ENCODE results near the gene FBXW7. TPM values are rescaled to one million over a fixed set of nuclear protein-coding genes. Genes with fewer than 3 reads are reported as not detected.

The FBXW7 gene
- total RNA-seq, 2 experiments from 2014 or later: 128 to 140 TPM

DNA sequence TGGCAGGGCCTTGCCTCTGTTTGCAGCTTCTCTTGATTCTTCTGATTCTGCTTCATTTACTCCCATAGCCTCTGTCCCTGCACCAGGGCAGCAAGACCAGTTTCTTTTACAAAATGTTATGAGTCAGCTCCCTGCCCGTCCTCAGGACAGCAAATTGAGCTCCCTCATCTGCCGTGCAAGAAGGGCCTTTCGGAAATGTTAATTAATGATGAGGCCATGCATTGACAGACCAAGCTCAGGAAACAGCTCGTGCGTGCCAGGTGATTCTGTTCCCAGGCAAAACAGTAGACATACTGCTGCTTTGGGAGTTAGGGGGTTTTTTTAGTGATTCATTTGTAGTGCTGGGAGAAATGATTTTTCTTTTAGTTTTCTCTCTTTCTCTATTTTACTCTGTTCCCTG is 231.7 kb downstream of the FBXW7 start:
- no peak for DNase-seq
- no peaks in the 10 kb centered on the region for H3K36me3 ChIP-seq (ENCODE audit: insufficient read depth, low read length)
- H3K9me3 ChIP-seq (ENCODE audit: control insufficient read depth in 1 of 2, insufficient read depth in 1 of 2, low read length in 2 of 2): no peaks in the 10 kb centered on the region
- no peaks in the 10 kb centered on the region for H3K27me3 ChIP-seq (ENCODE audit: control insufficient read depth in 1 of 2, insufficient read depth in 2 of 2, low read length in 2 of 2)
- ATAC-seq (ENCODE audit: poor library complexity): no peak
- H3K27ac Mint-ChIP-seq: no peak overlapping the region
- no peaks in the 10 kb centered on the region for H3K27me3 Mint-ChIP-seq
- TF ChIP-seq, protein P1, sequence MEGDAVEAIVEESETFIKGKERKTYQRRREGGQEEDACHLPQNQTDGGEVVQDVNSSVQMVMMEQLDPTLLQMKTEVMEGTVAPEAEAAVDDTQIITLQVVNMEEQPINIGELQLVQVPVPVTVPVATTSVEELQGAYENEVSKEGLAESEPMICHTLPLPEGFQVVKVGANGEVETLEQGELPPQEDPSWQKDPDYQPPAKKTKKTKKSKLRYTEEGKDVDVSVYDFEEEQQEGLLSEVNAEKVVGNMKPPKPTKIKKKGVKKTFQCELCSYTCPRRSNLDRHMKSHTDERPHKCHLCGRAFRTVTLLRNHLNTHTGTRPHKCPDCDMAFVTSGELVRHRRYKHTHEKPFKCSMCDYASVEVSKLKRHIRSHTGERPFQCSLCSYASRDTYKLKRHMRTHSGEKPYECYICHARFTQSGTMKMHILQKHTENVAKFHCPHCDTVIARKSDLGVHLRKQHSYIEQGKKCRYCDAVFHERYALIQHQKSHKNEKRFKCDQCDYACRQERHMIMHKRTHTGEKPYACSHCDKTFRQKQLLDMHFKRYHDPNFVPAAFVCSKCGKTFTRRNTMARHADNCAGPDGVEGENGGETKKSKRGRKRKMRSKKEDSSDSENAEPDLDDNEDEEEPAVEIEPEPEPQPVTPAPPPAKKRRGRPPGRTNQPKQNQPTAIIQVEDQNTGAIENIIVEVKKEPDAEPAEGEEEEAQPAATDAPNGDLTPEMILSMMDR (IDR thresholded peaks at IDR 0.05): no peak
- H3K4me1 Mint-ChIP-seq (ENCODE audit: low read depth): no peaks in the 10 kb centered on the region
- H3K36me3 Mint-ChIP-seq (ENCODE audit: low read depth): no peaks in the 10 kb centered on the region
- POLR2A ChIA-PET: no interaction called here
- CTCF ChIA-PET: no interaction called here
- H3K4me1 ChIP-seq (ENCODE audit: insufficient read depth, low read length): no peaks in the 10 kb centered on the region
- no peak overlapping the region for H3K27ac ChIP-seq (ENCODE audit: low read depth in 1 of 2, low read length in 2 of 2)
- H3K9me3 Mint-ChIP-seq: no peaks in the 10 kb centered on the region
- intact Hi-C loops (cut with DNase I, micrococcal nuclease): no loop called here
- no peak overlapping the region for H3K4me3 ChIP-seq (ENCODE audit: low read length)
- H3K4me3 Mint-ChIP-seq: no peak overlapping the region

DNA sequence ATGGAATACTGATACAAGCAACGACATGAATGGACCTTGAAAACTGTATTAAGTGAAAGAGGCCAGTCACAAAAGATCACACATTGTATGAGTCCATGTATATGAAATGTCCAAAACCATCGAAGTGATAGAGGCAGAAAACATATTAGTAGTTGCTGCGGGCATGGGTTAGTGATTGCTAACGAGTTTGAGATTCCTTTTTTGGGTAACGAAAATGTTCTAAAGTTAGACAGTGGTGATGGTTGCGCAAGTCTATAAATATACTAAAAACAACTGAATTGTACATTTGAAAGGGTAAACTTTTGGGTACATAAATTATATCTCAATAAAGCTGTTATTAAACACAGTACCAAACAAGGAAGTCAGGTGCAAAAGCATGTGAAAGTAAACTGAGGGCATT is 234.5 kb downstream of the FBXW7 start:
- TF ChIP-seq, protein P1 (IDR thresholded peaks at IDR 0.05): no peak
- no peaks in the 10 kb centered on the region for H3K4me1 Mint-ChIP-seq (ENCODE audit: low read depth)
- no peak overlapping the region for H3K27ac Mint-ChIP-seq
- H3K9me3 Mint-ChIP-seq: no peaks in the 10 kb centered on the region
- DNase-seq (no peak), ATAC-seq (ENCODE audit: poor library complexity) (no peak)
- no peak overlapping the region for H3K4me3 ChIP-seq (ENCODE audit: low read length)
- H3K27me3 Mint-ChIP-seq: no peaks in the 10 kb centered on the region
- H3K4me3 Mint-ChIP-seq: no peak overlapping the region
- H3K27ac ChIP-seq (ENCODE audit: low read depth in 1 of 2, low read length in 2 of 2): no peak overlapping the region
- H3K4me1 ChIP-seq (ENCODE audit: insufficient read depth, low read length): no peaks in the 10 kb centered on the region
- ChIA-PET POLR2A (interaction anchor here (0.7 kb wide), 1 partner anchor 1258 kb away, joined by 4 read pairs; no protein-coding TSS in a partner anchor), CTCF (no interaction called here)
- H3K9me3 ChIP-seq (ENCODE audit: control insufficient read depth in 1 of 2, insufficient read depth in 1 of 2, low read length in 2 of 2): no peaks in the 10 kb centered on the region
- H3K27me3 ChIP-seq (ENCODE audit: control insufficient read depth in 1 of 2, insufficient read depth in 2 of 2, low read length in 2 of 2): no peaks in the 10 kb centered on the region
- no peaks in the 10 kb centered on the region for H3K36me3 Mint-ChIP-seq (ENCODE audit: low read depth)
- no peaks in the 10 kb centered on the region for H3K36me3 ChIP-seq (ENCODE audit: insufficient read depth, low read length)
- intact Hi-C loops (cut with DNase I, micrococcal nuclease): no loop called here

DNA sequence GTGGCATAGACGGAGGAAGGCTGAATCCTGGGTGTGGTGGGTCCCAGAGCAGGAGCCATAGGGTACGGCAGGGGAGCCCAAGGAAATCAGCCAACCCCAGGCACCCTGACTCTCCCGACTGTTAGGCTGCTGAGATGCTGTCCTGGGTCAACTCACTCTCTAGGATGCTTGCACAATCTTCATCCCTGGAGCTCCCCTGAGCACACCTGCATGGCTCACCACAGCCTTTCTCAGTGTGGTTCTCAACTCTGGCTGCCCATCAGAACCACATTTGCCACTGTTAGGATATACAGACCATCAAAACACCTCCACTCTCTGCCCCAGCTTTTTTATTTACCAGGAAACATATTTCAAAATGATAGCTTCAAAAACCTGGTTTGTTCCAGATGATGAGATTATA is 236.3 kb downstream of the FBXW7 start:
- no peak overlapping the region for H3K27ac Mint-ChIP-seq
- POLR2A ChIA-PET: no interaction called here
- H3K27me3 Mint-ChIP-seq: no peaks in the 10 kb centered on the region
- TF ChIP-seq, protein P1 (IDR thresholded peaks at IDR 0.05): no peak
- H3K4me3 Mint-ChIP-seq: no peak overlapping the region
- DNase-seq (no peak), ATAC-seq (ENCODE audit: poor library complexity) (no peak)
- Histone ChIP-seq H3K36me3 (ENCODE audit: insufficient read depth, low read length) (no peaks in the 10 kb centered on the region), H3K4me3 (ENCODE audit: low read length) (no peak overlapping the region), H3K4me1 (ENCODE audit: insufficient read depth, low read length) (no peaks in the 10 kb centered on the region), H3K27me3 (ENCODE audit: control insufficient read depth in 1 of 2, insufficient read depth in 2 of 2, low read length in 2 of 2) (no peaks in the 10 kb centered on the region), H3K27ac (ENCODE audit: low read depth in 1 of 2, low read length in 2 of 2) (no peak overlapping the region), H3K9me3 (ENCODE audit: control insufficient read depth in 1 of 2, insufficient read depth in 1 of 2, low read length in 2 of 2) (no peaks in the 10 kb centered on the region)
- H3K9me3 Mint-ChIP-seq: no peaks in the 10 kb centered on the region
- CTCF ChIA-PET: no interaction called here
- H3K4me1 Mint-ChIP-seq (ENCODE audit: low read depth): no peaks in the 10 kb centered on the region
- intact Hi-C loops (cut with DNase I, micrococcal nuclease): no loop called here
- no peaks in the 10 kb centered on the region for H3K36me3 Mint-ChIP-seq (ENCODE audit: low read depth)

Data from CD4-positive, alpha-beta T cell (primary cell).